ENCODE measurements around the gene NDUFAF2. TPM values are rescaled to one million over a fixed set of nuclear protein-coding genes. Genes with fewer than 3 reads are reported as not detected.
A peak's percentile ranks its signal among the peaks of the same experiment; 100 is the strongest.

The NDUFAF2 gene
- total and polyA plus RNA-seq, 2 of the 13 experiments (the other 11 are each of a cell fraction or from before 2014, with no cell fraction given): 34.0 to 78.4 TPM

GRCh38 chr5:60955239-60955638 is 10.2 kb downstream of the NDUFAF2 start:
- Histone ChIP-seq H3K79me2 (ENCODE audit: insufficient read depth, low read length) (peaks cover 82% of the 10 kb centered on the region), H3K4me3 (replicated peaks in 1 of 3; ENCODE audit: insufficient read depth in 1 of 3, low read depth in 2 of 3, low read length in 3 of 3) (no peak overlapping the region), H3K4me2 (ENCODE audit: low read depth, low read length) (no peak overlapping the region), H3K9ac (ENCODE audit: insufficient read depth, low read depth, low read length) (no peak overlapping the region), H3K27ac (ENCODE audit: extremely low read length, insufficient read depth, low read length) (no peak overlapping the region), H3K9me3 (ENCODE audit: low read length) (peaks cover 6% of the 10 kb centered on the region; the same call in 1 of the 2 replicates), H3K4me1 (ENCODE audit: insufficient read depth, low read length) (no peaks in the 10 kb centered on the region; the same call in 1 of the 2 replicates), H3K36me3 (replicated peaks in 1 of 2; ENCODE audit: control insufficient read depth in 1 of 2, insufficient read depth in 2 of 2, low read length in 2 of 2) (no peaks in the 10 kb centered on the region), H4K20me1 (ENCODE audit: insufficient read depth, low read length) (no peaks in the 10 kb centered on the region), H3K27me3 (ENCODE audit: control insufficient read depth in 1 of 2, insufficient read depth in 2 of 2, low read length in 2 of 2) (no peaks in the 10 kb centered on the region), H2AFZ (ENCODE audit: low read length) (no peak overlapping the region)
- no peak for ATAC-seq
- no TSS peak for BruUV-seq (replicated peaks)
- no peak for FAIRE-seq
- intact Hi-C loops (cut with micrococcal nuclease; ENCODE audit: unreplicated experiment): loop anchor here (10.0 kb wide), 3 partner anchors 210 to 980 kb away; partner anchors contain the start of gene SMIM15
- CTCF ChIA-PET (ENCODE audit: low intra/inter-chr PET ratio, low total read pairs): no interaction called here
- TF ChIP-seq CENPT (CRISPR knock-in tag; IDR thresholded peaks at IDR 0.05; ENCODE audit: low read depth) (no peak), CHD4 (IDR thresholded peaks at IDR 0.05; ENCODE audit: borderline replicate concordance, low read length) (peak; percentile 73; the same call in 1 of the 2 replicates)
- WGBS (ENCODE audit: low lambda C conversion rate): 98% methylated on average over 3 of the region's 3 CpGs
- no peak for DNase-seq (ENCODE audit: low spot score)
- in situ Hi-C loops (cut with HindIII; ENCODE audit: extremely low pct_ligation_motif_present, low pct_unique_long_range_greater_than_20kb): loop anchor here (25.0 kb wide), 1 partner anchor 982 kb away; no protein-coding TSS in a partner anchor
- POLR2A ChIA-PET: no interaction called here

GRCh38 chr5:60958088-60958487 is 13.1 kb downstream of the NDUFAF2 start:
- H3K4me2 ChIP-seq (ENCODE audit: low read depth, low read length): no peak overlapping the region
- peaks cover 6% of the 10 kb centered on the region; the same call in 1 of the 2 replicates for H3K9me3 ChIP-seq (ENCODE audit: low read length)
- no peak overlapping the region for H3K9ac ChIP-seq (ENCODE audit: insufficient read depth, low read depth, low read length)
- no peaks in the 10 kb centered on the region; the same call in 1 of the 2 replicates for H3K4me1 ChIP-seq (ENCODE audit: insufficient read depth, low read length)
- H3K79me2 ChIP-seq (ENCODE audit: insufficient read depth, low read length): peaks cover 64% of the 10 kb centered on the region
- H3K4me3 ChIP-seq (replicated peaks in 1 of 3; ENCODE audit: insufficient read depth in 1 of 3, low read depth in 2 of 3, low read length in 3 of 3): no peak overlapping the region
- no TSS peak for BruUV-seq (replicated peaks)
- H3K27me3 ChIP-seq (ENCODE audit: control insufficient read depth in 1 of 2, insufficient read depth in 2 of 2, low read length in 2 of 2): no peaks in the 10 kb centered on the region
- DNase-seq (ENCODE audit: low spot score): no peak
- H3K27ac ChIP-seq (ENCODE audit: extremely low read length, insufficient read depth, low read length): no peak overlapping the region
- intact Hi-C loops (cut with micrococcal nuclease; ENCODE audit: unreplicated experiment) (loop anchor here (10.0 kb wide), 3 partner anchors 207 to 977 kb away; partner anchors contain the start of gene SMIM15), in situ Hi-C loops (cut with HindIII; ENCODE audit: extremely low pct_ligation_motif_present, low pct_unique_long_range_greater_than_20kb) (loop anchor here (25.0 kb wide), 1 partner anchor 979 kb away; no protein-coding TSS in a partner anchor)
- H3K36me3 ChIP-seq (replicated peaks in 1 of 2; ENCODE audit: control insufficient read depth in 1 of 2, insufficient read depth in 2 of 2, low read length in 2 of 2): no peaks in the 10 kb centered on the region
- ChIA-PET POLR2A (no interaction called here), CTCF (ENCODE audit: low intra/inter-chr PET ratio, low total read pairs) (no interaction called here)
- H4K20me1 ChIP-seq (ENCODE audit: insufficient read depth, low read length): no peaks in the 10 kb centered on the region
- no peak for ATAC-seq
- FAIRE-seq: no peak
- no peak overlapping the region for H2AFZ ChIP-seq (ENCODE audit: low read length)
- TF ChIP-seq ZBTB21 (CRISPR knock-in tag; IDR thresholded peaks at IDR 0.05): no peak
- TF ChIP-seq HDAC6 (IDR thresholded peaks at IDR 0.05; ENCODE audit: low read depth, low read length): no peak
- TF ChIP-seq KDM1A (CRISPR knock-in tag; IDR thresholded peaks at IDR 0.05): no peak
- no peak for TF ChIP-seq ZSCAN5A (CRISPR knock-in tag; IDR thresholded peaks at IDR 0.05; ENCODE audit: borderline replicate concordance)
- TF ChIP-seq NBN (conservative IDR thresholded peaks at IDR 0.05): no peak
- no peak for TF ChIP-seq RBAK (CRISPR knock-in tag; IDR thresholded peaks at IDR 0.05)
- TF ChIP-seq ZBTB26 (CRISPR knock-in tag; IDR thresholded peaks at IDR 0.05; ENCODE audit: borderline replicate concordance): no peak
- no peak for TF ChIP-seq PRDM4 (CRISPR knock-in tag; IDR thresholded peaks at IDR 0.05; ENCODE audit: borderline replicate concordance)
- TF ChIP-seq ZNF562 (CRISPR knock-in tag; IDR thresholded peaks at IDR 0.05; ENCODE audit: borderline replicate concordance): no peak
- TF ChIP-seq ETS1 (CRISPR knock-in tag; IDR thresholded peaks at IDR 0.05): no peak
